ENCODE data around the gene ZNF525. TPM values are rescaled to one million over a fixed set of nuclear protein-coding genes. Genes with fewer than 3 reads are reported as not detected.

The ZNF525 gene
- total and polyA plus RNA-seq, 9 of the 15 experiments (the other 6 are each of a cell fraction or from before 2014, with no cell fraction given) = 1.5 to 12.0 (median 6.7) TPM

GRCh38 chr19:53431399-53432087, 66.0 kb downstream of the ZNF525 start, which contains the start of gene ZNF761 (continued):
- TF ChIP-seq, protein P1, sequence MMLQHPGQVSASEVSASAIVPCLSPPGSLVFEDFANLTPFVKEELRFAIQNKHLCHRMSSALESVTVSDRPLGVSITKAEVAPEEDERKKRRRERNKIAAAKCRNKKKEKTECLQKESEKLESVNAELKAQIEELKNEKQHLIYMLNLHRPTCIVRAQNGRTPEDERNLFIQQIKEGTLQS (IDR thresholded peaks at IDR 0.05) = no peak
- TF ChIP-seq, protein P1 (CRISPR knock-in tag; conservative IDR thresholded peaks at IDR 0.05) = no peak
- TF ChIP-seq NRF1 (conservative IDR thresholded peaks at IDR 0.05 in 1 of 2, IDR thresholded peaks at IDR 0.05 in 1 of 2) (peak; percentile 92 to 94), FOXJ3 (CRISPR knock-in tag; IDR thresholded peaks at IDR 0.05) (no peak), MED1 (CRISPR knock-in tag; IDR thresholded peaks at IDR 0.05; ENCODE audit: borderline replicate concordance) (no peak), EGR1 (conservative IDR thresholded peaks at IDR 0.05) (peak; percentile 45; the same call in 1 of the 2 replicates), ZBTB2 (IDR thresholded peaks at IDR 0.05) (peak; percentile 66), SOX6 (IDR thresholded peaks at IDR 0.05) (0 out of 2 replicates have a peak, but pooled peaks have one; percentile 11), MIER1 (IDR thresholded peaks at IDR 0.05; ENCODE audit: low read depth) (no peak), POLR2B (IDR thresholded peaks at IDR 0.05; ENCODE audit: low read depth, partially characterized antibody) (peak; percentile 87), POLR2AphosphoS5 (IDR thresholded peaks at IDR 0.05; ENCODE audit: control insufficient read depth, insufficient read depth, low read depth, low read length) (peak; percentile 86), MTA3 (IDR thresholded peaks at IDR 0.05; ENCODE audit: borderline replicate concordance) (no peak)
- TF ChIP-seq, protein P2, sequence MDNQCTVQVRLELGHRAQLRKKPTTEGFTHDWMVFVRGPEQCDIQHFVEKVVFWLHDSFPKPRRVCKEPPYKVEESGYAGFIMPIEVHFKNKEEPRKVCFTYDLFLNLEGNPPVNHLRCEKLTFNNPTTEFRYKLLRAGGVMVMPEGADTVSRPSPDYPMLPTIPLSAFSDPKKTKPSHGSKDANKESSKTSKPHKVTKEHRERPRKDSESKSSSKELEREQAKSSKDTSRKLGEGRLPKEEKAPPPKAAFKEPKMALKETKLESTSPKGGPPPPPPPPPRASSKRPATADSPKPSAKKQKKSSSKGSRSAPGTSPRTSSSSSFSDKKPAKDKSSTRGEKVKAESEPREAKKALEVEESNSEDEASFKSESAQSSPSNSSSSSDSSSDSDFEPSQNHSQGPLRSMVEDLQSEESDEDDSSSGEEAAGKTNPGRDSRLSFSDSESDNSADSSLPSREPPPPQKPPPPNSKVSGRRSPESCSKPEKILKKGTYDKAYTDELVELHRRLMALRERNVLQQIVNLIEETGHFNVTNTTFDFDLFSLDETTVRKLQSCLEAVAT (IDR thresholded peaks at IDR 0.05) = no peak
- TF ChIP-seq, protein P3, sequence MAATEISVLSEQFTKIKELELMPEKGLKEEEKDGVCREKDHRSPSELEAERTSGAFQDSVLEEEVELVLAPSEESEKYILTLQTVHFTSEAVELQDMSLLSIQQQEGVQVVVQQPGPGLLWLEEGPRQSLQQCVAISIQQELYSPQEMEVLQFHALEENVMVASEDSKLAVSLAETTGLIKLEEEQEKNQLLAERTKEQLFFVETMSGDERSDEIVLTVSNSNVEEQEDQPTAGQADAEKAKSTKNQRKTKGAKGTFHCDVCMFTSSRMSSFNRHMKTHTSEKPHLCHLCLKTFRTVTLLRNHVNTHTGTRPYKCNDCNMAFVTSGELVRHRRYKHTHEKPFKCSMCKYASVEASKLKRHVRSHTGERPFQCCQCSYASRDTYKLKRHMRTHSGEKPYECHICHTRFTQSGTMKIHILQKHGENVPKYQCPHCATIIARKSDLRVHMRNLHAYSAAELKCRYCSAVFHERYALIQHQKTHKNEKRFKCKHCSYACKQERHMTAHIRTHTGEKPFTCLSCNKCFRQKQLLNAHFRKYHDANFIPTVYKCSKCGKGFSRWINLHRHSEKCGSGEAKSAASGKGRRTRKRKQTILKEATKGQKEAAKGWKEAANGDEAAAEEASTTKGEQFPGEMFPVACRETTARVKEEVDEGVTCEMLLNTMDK (IDR thresholded peaks at IDR 0.05; ENCODE audit: borderline replicate concordance, insufficient read depth, low read depth, low read length, poor library complexity, severe bottlenecking) = peak; percentile 56
- TF ChIP-seq, protein P4, sequence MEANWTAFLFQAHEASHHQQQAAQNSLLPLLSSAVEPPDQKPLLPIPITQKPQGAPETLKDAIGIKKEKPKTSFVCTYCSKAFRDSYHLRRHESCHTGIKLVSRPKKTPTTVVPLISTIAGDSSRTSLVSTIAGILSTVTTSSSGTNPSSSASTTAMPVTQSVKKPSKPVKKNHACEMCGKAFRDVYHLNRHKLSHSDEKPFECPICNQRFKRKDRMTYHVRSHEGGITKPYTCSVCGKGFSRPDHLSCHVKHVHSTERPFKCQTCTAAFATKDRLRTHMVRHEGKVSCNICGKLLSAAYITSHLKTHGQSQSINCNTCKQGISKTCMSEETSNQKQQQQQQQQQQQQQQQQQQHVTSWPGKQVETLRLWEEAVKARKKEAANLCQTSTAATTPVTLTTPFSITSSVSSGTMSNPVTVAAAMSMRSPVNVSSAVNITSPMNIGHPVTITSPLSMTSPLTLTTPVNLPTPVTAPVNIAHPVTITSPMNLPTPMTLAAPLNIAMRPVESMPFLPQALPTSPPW (CRISPR knock-in tag; IDR thresholded peaks at IDR 0.05) = peak; percentile 45
- TF ChIP-seq, protein P5, sequence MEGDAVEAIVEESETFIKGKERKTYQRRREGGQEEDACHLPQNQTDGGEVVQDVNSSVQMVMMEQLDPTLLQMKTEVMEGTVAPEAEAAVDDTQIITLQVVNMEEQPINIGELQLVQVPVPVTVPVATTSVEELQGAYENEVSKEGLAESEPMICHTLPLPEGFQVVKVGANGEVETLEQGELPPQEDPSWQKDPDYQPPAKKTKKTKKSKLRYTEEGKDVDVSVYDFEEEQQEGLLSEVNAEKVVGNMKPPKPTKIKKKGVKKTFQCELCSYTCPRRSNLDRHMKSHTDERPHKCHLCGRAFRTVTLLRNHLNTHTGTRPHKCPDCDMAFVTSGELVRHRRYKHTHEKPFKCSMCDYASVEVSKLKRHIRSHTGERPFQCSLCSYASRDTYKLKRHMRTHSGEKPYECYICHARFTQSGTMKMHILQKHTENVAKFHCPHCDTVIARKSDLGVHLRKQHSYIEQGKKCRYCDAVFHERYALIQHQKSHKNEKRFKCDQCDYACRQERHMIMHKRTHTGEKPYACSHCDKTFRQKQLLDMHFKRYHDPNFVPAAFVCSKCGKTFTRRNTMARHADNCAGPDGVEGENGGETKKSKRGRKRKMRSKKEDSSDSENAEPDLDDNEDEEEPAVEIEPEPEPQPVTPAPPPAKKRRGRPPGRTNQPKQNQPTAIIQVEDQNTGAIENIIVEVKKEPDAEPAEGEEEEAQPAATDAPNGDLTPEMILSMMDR (IDR thresholded peaks at IDR 0.05 in 2 of 3, conservative IDR thresholded peaks at IDR 0.05 in 1 of 3; ENCODE audit: insufficient read depth in 2 of 3, low read depth in 1 of 3, low read length in 3 of 3) = peak; percentile 25 to 38 (median 29); a peak in 3 of 6 replicates

Data from K562 (cell line).